ENCODE data around the gene MAP7.
A peak's percentile ranks its signal among the peaks of the same experiment; 100 is the strongest.
"Not testable (repeated sequence)": the region's sequence is repeated elsewhere in the genome, so short reads cannot be mapped to it uniquely, and the experiment has no call there.

Gene MAP7

GRCh38 chr6:136330634-136331033 lies 219.6 kb downstream of the MAP7 start:
- DNase-seq = no peak

GRCh38 chr6:136326038-136326553 lies 224.1 kb downstream of the MAP7 start:
- DNase-seq = no peak

GRCh38 chr6:136324686-136325380 lies 225.4 kb downstream of the MAP7 start:
- DNase-seq = no peak

GRCh38 chr6:136323431-136324112 lies 226.7 kb downstream of the MAP7 start:
- no peak for DNase-seq

- DNase-seq = no peak
Measured at GRCh38 chr6:136319732-136320131, 230.5 kb downstream of the MAP7 start.

GRCh38 chr6:136318676-136319075 lies 231.5 kb downstream of the MAP7 start:
- no peak for DNase-seq

GRCh38 chr6:136317971-136318370 lies 232.3 kb downstream of the MAP7 start:
- no peak for DNase-seq

GRCh38 chr6:136317021-136317694 lies 233.1 kb downstream of the MAP7 start:
- peak; percentile 44 to 50 for DNase-seq

GRCh38 chr6:136315594-136315993 lies 234.6 kb downstream of the MAP7 start:
- no peak for DNase-seq

GRCh38 chr6:136312975-136313374 lies 237.2 kb downstream of the MAP7 start:
- no peak for DNase-seq

- no peak for DNase-seq
Measured at GRCh38 chr6:136309729-136310311, 240.4 kb downstream of the MAP7 start.

GRCh38 chr6:136309171-136309570 lies 241.1 kb downstream of the MAP7 start:
- DNase-seq = no peak

GRCh38 chr6:136308469-136308868 lies 241.8 kb downstream of the MAP7 start:
- DNase-seq = not testable (repeated sequence)

- DNase-seq = no peak
Measured at GRCh38 chr6:136307351-136307750, 242.9 kb downstream of the MAP7 start.

- no peak for DNase-seq
Measured at GRCh38 chr6:136306466-136306865, 243.8 kb downstream of the MAP7 start.

GRCh38 chr6:136304410-136304809 lies 245.8 kb downstream of the MAP7 start:
- no peak for DNase-seq

- no peak for DNase-seq
Measured at GRCh38 chr6:136303516-136303915, 246.7 kb downstream of the MAP7 start.

- DNase-seq = no peak
Measured at GRCh38 chr6:136294621-136295020, 255.6 kb downstream of the MAP7 start.
